Midbrain (tissue), 1 donor: Measurements from ENCODE around the gene GAS1.

Source experiments
- DNase-seq: peaks from one replicate; lab custom pipeline; 2025; lab: John Stamatoyannopoulos, UW

GAS1 gene

GRCh38 chr9:86925686-86926085 is 21.6 kb downstream of the GAS1 start:
- no peak for DNase-seq

GRCh38 chr9:86924206-86924605 is 23.1 kb downstream of the GAS1 start:
- DNase-seq: no peak

- no peak for DNase-seq
Measured at GRCh38 chr9:86921151-86921923, 26.0 kb downstream of the GAS1 start.

GRCh38 chr9:86918556-86918955 is 28.8 kb downstream of the GAS1 start:
- DNase-seq: no peak

- no peak for DNase-seq
Measured at GRCh38 chr9:86912210-86912609, 35.1 kb downstream of the GAS1 start.

GRCh38 chr9:86909388-86909787 is 37.9 kb downstream of the GAS1 start:
- no peak for DNase-seq

- DNase-seq: no peak
Measured at GRCh38 chr9:86908261-86908660, 39.0 kb downstream of the GAS1 start.

- DNase-seq: no peak
Measured at GRCh38 chr9:86907346-86907745, 40.0 kb downstream of the GAS1 start.

GRCh38 chr9:86903734-86904085 is 43.6 kb downstream of the GAS1 start:
- no peak for DNase-seq

- DNase-seq: no peak
Measured at GRCh38 chr9:86902991-86903733, 44.1 kb downstream of the GAS1 start.

GRCh38 chr9:86902586-86902985 is 44.7 kb downstream of the GAS1 start:
- no peak for DNase-seq

GRCh38 chr9:86902176-86902575 is 45.1 kb downstream of the GAS1 start:
- DNase-seq: no peak

- DNase-seq: no peak
Measured at GRCh38 chr9:86901511-86901910, 45.8 kb downstream of the GAS1 start.
